ENCODE measurements around the gene SMIM24. TPM values are rescaled to one million over a fixed set of nuclear protein-coding genes. Genes with fewer than 3 reads are reported as not detected.

The SMIM24 gene
- total RNA-seq, 1 experiment from 2014 or later, result 1.9 TPM

DNA sequence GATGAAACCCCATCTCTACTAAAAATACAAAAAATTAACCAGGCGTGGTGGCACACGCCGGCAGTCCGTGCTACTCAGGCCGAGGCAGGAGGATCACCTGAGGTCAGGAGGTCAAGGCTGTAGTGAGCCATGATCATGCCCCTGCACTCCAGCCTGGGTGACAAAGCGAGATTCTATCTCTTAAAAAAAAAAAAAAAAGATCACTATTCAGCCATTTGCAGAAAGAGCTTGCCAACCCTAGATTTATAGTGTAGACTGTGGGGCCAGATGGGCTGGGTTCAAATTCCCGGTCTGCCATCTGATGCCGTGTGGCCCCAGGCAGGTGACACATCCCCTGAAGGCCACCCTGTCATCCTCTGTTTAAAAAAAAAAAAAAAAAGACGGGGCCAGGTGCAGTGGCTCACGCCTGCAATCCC lies 28.9 kb downstream of the SMIM24 start:
- Histone ChIP-seq H3K18ac (ENCODE audit: insufficient read length, low read depth, low read length) (no peak overlapping the region), H3K27ac (ENCODE audit: insufficient read length, low read depth, low read length) (no peak overlapping the region), H2BK5ac (ENCODE audit: insufficient read length, low read length) (no peak overlapping the region), H4K20me1 (ENCODE audit: control insufficient read depth, insufficient read depth, insufficient read length) (peaks cover 2% of the 10 kb centered on the region), H3K79me2 (ENCODE audit: insufficient read depth, low read length) (no peaks in the 10 kb centered on the region), H3K14ac (ENCODE audit: insufficient read depth, low read length) (no peak overlapping the region), H3T11ph (ENCODE audit: low read length) (no peak overlapping the region), H2BK15ac (ENCODE audit: low read depth, low read length) (no peak overlapping the region), H3K23ac (ENCODE audit: insufficient read length, low read depth, low read length) (no peak overlapping the region), H3K4me2 (ENCODE audit: insufficient read depth, insufficient read length, low read length) (no peak overlapping the region), H4K5ac (ENCODE audit: insufficient read length, low read depth, low read length) (no peak overlapping the region), H2BK20ac (ENCODE audit: low read depth, low read length, poor library complexity, severe bottlenecking) (no peak overlapping the region), H3K56ac (ENCODE audit: insufficient read length, low read depth, low read length) (no peak overlapping the region), H2BK120ac (ENCODE audit: low read depth, low read length, poor library complexity, severe bottlenecking) (no peak overlapping the region), H2AK5ac (ENCODE audit: insufficient read length, low read length) (no peak overlapping the region), H3K9ac (ENCODE audit: extremely low read depth, insufficient read length, low read length) (no peak overlapping the region), H3K23me2 (ENCODE audit: insufficient read length, low read depth, low read length, poor library complexity, severe bottlenecking) (no peaks in the 10 kb centered on the region), H3K4me1 (ENCODE audit: insufficient read depth, low read length) (no peaks in the 10 kb centered on the region), H4K91ac (ENCODE audit: insufficient read length, low read depth, low read length) (no peak overlapping the region), H2BK12ac (ENCODE audit: insufficient read length, low read depth, low read length) (no peak overlapping the region), H3K79me1 (ENCODE audit: insufficient read depth, low read depth, low read length, poor library complexity, severe bottlenecking) (no peaks in the 10 kb centered on the region), H2AFZ (ENCODE audit: low read length) (no peak overlapping the region), H3K9me3 (ENCODE audit: control insufficient read depth, low read depth, low read length) (no peaks in the 10 kb centered on the region), H4K8ac (replicated peaks; ENCODE audit: insufficient read length, low read depth, low read length) (no peak overlapping the region), H3K4ac (ENCODE audit: low read depth, low read length) (no peak overlapping the region), H3K27me3 (ENCODE audit: insufficient read depth, low read length) (no peaks in the 10 kb centered on the region)
- Mint-ChIP-seq H3K36me3 (ENCODE audit: insufficient read depth in 1 of 3, low read depth in 3 of 3) (no peaks in the 10 kb centered on the region), H3K4me3 (no peak overlapping the region), H3K27ac (no peak overlapping the region; a peak in 1 of 7 replicates), H3K9me3 (no peaks in the 10 kb centered on the region), H3K27me3 (ENCODE audit: low read depth) (no peaks in the 10 kb centered on the region; the same call in 1 of the 2 replicates), H3K4me1 (no peaks in the 10 kb centered on the region)
- DNase-seq, result no peak
- TF ChIP-seq, protein P1, sequence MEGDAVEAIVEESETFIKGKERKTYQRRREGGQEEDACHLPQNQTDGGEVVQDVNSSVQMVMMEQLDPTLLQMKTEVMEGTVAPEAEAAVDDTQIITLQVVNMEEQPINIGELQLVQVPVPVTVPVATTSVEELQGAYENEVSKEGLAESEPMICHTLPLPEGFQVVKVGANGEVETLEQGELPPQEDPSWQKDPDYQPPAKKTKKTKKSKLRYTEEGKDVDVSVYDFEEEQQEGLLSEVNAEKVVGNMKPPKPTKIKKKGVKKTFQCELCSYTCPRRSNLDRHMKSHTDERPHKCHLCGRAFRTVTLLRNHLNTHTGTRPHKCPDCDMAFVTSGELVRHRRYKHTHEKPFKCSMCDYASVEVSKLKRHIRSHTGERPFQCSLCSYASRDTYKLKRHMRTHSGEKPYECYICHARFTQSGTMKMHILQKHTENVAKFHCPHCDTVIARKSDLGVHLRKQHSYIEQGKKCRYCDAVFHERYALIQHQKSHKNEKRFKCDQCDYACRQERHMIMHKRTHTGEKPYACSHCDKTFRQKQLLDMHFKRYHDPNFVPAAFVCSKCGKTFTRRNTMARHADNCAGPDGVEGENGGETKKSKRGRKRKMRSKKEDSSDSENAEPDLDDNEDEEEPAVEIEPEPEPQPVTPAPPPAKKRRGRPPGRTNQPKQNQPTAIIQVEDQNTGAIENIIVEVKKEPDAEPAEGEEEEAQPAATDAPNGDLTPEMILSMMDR (conservative IDR thresholded peaks at IDR 0.05), result no peak
- WGBS (ENCODE audit: extremely low coverage, insufficient read length, low lambda C conversion rate), result no CpG with 5 or more reads among the region's 10 CpGs

Data from H9 (cell line).